ENCODE data around the gene TOP2A. TPM values are rescaled to one million over a fixed set of nuclear protein-coding genes. Genes with fewer than 3 reads are reported as not detected.
A peak's percentile ranks its signal among the peaks of the same experiment; 100 is the strongest.

Gene TOP2A
- total and polyA plus RNA-seq, 10 donors: 5.5 to 37.5 (median 13.5) TPM

DNA sequence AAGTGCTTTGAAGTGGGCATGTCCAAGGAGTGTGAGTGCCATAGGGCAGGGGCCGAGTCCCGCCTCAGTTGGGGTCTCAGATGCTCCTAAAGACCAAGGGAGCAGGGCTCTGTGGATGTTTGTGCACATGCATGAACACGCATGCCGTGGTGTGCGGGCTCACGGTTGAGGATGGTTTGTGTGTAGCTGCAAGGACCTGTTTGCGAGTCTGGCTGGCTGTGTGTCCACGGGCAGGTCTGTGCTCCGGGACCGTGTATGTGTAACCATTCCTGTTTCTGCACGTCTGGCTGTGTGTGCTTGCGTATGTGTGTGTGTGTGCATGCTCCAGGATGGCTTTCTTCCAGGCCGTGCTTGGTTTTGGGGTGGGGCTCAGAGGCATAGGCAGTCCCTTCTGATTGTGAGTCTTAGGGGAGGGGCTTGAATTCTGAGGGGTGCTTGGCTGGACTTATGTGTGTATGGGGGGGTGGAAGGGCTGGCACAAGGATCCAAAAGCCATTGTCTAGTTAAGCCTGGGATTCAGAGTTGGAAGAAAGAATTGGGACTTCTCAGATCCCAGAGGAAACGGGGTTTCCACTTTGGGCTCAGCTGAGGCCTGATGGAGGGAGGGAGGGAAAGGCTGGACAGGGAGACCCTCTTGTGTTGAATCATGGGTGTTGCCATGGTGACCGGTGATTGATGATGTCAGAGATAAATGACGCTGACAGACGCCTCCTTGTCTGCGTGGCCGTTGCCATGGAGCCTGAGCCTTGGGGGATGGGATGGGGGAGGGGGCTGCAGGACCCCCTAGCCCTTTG lies 67.6 kb downstream of the TOP2A start:
- 53 to 85% (median 76%) methylated on average over 13 to 19 of the region's 19 CpGs for WGBS, 5 donors
- Histone ChIP-seq H3K27ac (peak overlapping the region in 5 of 8 donors; percentile 20 to 97 (median 97)), H3K9me3 (no peaks in the 10 kb centered on the region), H3K36me3 (peaks cover 0 to 74% (median 54%) of the 10 kb centered on the region in 6 donors), H3K27me3 (replicated peaks in 1 of 7) (no peaks in the 10 kb centered on the region), H3K4me1 (peaks cover 54 to 100% (median 95%) of the 10 kb centered on the region in 6 donors), H3K4me3 (no peak overlapping the region)
- TF ChIP-seq, protein P1, sequence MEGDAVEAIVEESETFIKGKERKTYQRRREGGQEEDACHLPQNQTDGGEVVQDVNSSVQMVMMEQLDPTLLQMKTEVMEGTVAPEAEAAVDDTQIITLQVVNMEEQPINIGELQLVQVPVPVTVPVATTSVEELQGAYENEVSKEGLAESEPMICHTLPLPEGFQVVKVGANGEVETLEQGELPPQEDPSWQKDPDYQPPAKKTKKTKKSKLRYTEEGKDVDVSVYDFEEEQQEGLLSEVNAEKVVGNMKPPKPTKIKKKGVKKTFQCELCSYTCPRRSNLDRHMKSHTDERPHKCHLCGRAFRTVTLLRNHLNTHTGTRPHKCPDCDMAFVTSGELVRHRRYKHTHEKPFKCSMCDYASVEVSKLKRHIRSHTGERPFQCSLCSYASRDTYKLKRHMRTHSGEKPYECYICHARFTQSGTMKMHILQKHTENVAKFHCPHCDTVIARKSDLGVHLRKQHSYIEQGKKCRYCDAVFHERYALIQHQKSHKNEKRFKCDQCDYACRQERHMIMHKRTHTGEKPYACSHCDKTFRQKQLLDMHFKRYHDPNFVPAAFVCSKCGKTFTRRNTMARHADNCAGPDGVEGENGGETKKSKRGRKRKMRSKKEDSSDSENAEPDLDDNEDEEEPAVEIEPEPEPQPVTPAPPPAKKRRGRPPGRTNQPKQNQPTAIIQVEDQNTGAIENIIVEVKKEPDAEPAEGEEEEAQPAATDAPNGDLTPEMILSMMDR (IDR thresholded peaks at IDR 0.05 in 8 of 11, conservative IDR thresholded peaks at IDR 0.05 in 3 of 11): no peak
- peak in 1 of 3 donors; percentile 57 for TF ChIP-seq POLR2AphosphoS5 (IDR thresholded peaks at IDR 0.05)
- intact Hi-C loops (cut with DNase I; ENCODE audit: low total_unique reads): no loop called here
- peak; percentile 72 for DNase-seq

DNA sequence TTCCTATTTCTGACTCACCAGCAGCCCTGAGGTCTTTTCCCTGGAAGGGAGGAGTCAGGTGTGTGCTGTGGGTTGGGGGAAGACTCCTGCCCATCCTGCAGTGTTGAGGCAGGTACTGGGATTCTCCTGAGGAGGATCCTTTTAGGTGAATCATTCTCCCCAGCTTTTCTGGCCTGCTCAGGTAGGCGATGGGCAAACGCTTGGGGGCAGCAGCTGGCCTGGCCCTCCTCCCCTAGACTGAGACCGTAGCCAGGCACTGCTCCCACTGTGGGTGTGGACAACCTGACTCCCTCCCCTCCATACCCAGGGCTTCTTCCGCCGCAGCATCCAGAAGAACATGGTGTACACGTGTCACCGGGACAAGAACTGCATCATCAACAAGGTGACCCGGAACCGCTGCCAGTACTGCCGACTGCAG lies 68.2 kb downstream of the TOP2A start:
- no peak for DNase-seq
- 60 to 84% (median 82%) methylated on average over 1 to 10 of the region's 10 CpGs for WGBS, 5 donors
- no peaks in the 10 kb centered on the region for H3K9me3 ChIP-seq
- peak overlapping the region in 5 of 8 donors; percentile 20 to 97 (median 97) for H3K27ac ChIP-seq
- H3K4me1 ChIP-seq: peaks cover 58 to 100% (median 95%) of the 10 kb centered on the region in 6 donors
- H3K27me3 ChIP-seq (replicated peaks in 1 of 7): no peaks in the 10 kb centered on the region
- no peak for TF ChIP-seq POLR2A (IDR thresholded peaks at IDR 0.05)
- no peak for TF ChIP-seq POLR2AphosphoS5 (IDR thresholded peaks at IDR 0.05)
- TF ChIP-seq, protein P1 (IDR thresholded peaks at IDR 0.05 in 8 of 11, conservative IDR thresholded peaks at IDR 0.05 in 3 of 11): no peak
- intact Hi-C loops (cut with DNase I; ENCODE audit: low total_unique reads): no loop called here
- peaks cover 0 to 68% (median 49%) of the 10 kb centered on the region in 6 donors for H3K36me3 ChIP-seq
- H3K4me3 ChIP-seq: no peak overlapping the region

DNA sequence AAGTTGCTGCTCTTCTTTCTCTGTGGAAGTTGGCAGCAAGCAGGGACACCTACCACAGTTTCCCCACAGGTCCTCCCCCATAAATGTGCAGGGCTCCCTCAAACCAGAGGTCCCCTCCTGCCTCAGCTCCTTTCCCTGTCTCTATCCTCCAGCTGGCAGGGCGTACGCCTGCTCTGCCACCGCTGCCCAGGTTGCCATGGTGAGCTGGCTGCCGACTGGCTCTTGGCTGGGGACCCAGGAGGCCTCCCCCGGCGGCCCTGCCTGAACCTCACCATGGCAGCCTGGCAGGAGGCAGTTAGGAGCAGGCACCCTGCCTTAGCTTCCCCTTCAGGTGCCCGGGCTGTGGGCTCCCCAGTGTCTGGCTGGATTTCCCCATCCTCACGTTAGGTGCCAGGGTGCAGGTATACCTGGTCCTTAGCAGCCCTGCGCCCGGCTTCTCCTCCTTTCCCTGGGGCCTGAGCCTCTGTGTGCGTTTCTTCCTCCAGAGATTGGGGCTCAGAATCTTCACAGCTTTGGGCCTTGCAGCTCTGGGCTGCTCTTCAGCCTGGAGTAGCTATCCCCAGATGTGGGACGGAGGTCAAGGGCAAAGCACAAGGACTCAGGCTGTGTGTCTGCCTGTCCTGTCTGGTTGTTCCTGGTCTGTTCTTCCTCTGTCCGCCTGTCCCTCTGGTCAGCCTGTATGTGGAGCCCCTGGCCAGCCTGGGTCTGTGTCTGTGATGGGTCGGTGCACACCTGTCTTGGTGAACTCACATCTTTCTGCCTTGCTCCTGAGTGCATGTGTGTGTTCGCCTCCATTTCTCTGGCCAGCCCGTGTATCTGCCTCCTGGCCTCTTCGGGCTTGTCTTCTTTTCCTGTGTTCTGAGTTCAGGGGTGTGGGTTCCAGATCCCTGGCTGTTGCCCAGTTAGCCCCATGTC lies 68.9 kb downstream of the TOP2A start:
- Histone ChIP-seq H3K36me3 (peaks cover 0 to 61% (median 42%) of the 10 kb centered on the region in 6 donors), H3K27ac (peak overlapping the region; percentile 40 to 97 (median 92)), H3K4me3 (peak overlapping the region in 2 of 8 donors; percentile 5 to 78), H3K27me3 (replicated peaks in 1 of 7) (no peaks in the 10 kb centered on the region), H3K9me3 (no peaks in the 10 kb centered on the region), H3K4me1 (peaks cover 65 to 100% (median 95%) of the 10 kb centered on the region in 6 donors)
- TF ChIP-seq POLR2A (IDR thresholded peaks at IDR 0.05) (no peak), POLR2AphosphoS5 (IDR thresholded peaks at IDR 0.05) (peak in 1 of 3 donors; percentile 71)
- TF ChIP-seq, protein P1 (IDR thresholded peaks at IDR 0.05 in 8 of 11, conservative IDR thresholded peaks at IDR 0.05 in 3 of 11): no peak
- WGBS, 5 donors: 52 to 63% (median 61%) methylated on average over 16 to 17 of the region's 17 CpGs
- peak; percentile 84 for DNase-seq
- intact Hi-C loops (cut with DNase I; ENCODE audit: low total_unique reads): no loop called here
